Peyer's patch (tissue), 4 donors: ENCODE data around the gene MBTD1.

Experiments
- POLR2A ChIP-seq, 2 donors: fragments of 450-650 bp; IDR thresholded peaks; one replicate each; pipeline ENCODE4 v1.5.1; 2017; ENCODE audit warnings: antibody characterized with exemption in 2 of 2, mild to moderate bottlenecking in 2 of 2, moderate library complexity in 2 of 2
- TF ChIP-seq, protein P1 (sequence below), 6 experiments: fragments of 450-650 bp in 4 of 6; fragments of 200-600 bp in 2 of 6; sonication (generic) in 1 of 6; IDR thresholded peaks; one replicate each; pipeline ENCODE4 v1.5.1; 2017 to 2019; ENCODE audit warnings: antibody characterized with exemption in 6 of 6, mild to moderate bottlenecking in 3 of 6, moderate library complexity in 1 of 6

GRCh38 chr17:51153210-51154072 lies 106.4 kb downstream of the MBTD1 start, which contains the start of gene NME1:
- TF ChIP-seq, protein P1, sequence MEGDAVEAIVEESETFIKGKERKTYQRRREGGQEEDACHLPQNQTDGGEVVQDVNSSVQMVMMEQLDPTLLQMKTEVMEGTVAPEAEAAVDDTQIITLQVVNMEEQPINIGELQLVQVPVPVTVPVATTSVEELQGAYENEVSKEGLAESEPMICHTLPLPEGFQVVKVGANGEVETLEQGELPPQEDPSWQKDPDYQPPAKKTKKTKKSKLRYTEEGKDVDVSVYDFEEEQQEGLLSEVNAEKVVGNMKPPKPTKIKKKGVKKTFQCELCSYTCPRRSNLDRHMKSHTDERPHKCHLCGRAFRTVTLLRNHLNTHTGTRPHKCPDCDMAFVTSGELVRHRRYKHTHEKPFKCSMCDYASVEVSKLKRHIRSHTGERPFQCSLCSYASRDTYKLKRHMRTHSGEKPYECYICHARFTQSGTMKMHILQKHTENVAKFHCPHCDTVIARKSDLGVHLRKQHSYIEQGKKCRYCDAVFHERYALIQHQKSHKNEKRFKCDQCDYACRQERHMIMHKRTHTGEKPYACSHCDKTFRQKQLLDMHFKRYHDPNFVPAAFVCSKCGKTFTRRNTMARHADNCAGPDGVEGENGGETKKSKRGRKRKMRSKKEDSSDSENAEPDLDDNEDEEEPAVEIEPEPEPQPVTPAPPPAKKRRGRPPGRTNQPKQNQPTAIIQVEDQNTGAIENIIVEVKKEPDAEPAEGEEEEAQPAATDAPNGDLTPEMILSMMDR (IDR thresholded peaks at IDR 0.05), result peak; percentile 47 to 92 (median 84)
- TF ChIP-seq POLR2A (IDR thresholded peaks at IDR 0.05), result peak in 1 of 2 donors; percentile 34
